SK-N-SH (cell line): ENCODE data around the gene TRPV2. TPM values are rescaled to one million over a fixed set of nuclear protein-coding genes. Genes with fewer than 3 reads are reported as not detected.

Source experiments
- CTCF ChIA-PET: fragments of 300-600, 350-600 bp; formaldehyde crosslinking; extraction: SDS; loops from one replicate; lab custom pipeline; 2021; lab: Yijun Ruan, JAX
- POLR2A ChIA-PET: fragments of 350-600 bp; sonication (Branson Sonifier 250); formaldehyde crosslinking; extraction: SDS; loops from one replicate; lab custom pipeline; 2020; ENCODE audit warnings: antibody characterized with exemption, inconsistent platforms; lab: Yijun Ruan, JAX
- DNase-seq: peaks from one replicate; pipeline ENCODE4 v3.0.0; 2012
- H2AFZ ChIP-seq: fragments of 200-600 bp; sonication (generic); 2 replicates; pipeline ENCODE4 v1.8.1; 2016; ENCODE audit warnings: antibody characterized with exemption, mild to moderate bottlenecking, low read depth
- H3F3A ChIP-seq: fragments of 200-600 bp; sonication (generic); replicated peaks from 2 replicates; pipeline ENCODE3; 2016; ENCODE audit warnings: antibody characterized with exemption, mild to moderate bottlenecking; ENCODE audit not compliant: insufficient read depth
- H3K27ac ChIP-seq, 2 experiments: fragments of 200-500 bp in 1 of 2; fragments of 200-600 bp in 1 of 2; sonication (Bioruptor generic) in 1 of 2; sonication (generic), shearing (Covaris generic) in 1 of 2; 2 replicates each; pipeline versions ENCODE4 v1.5.1 to v1.6.1; 2014 to 2016; ENCODE audit warnings: low read depth in 2 of 2, inconsistent platforms in 1 of 2, low read length in 1 of 2, mild to moderate bottlenecking in 1 of 2, mixed read lengths in 1 of 2
- H3K27me3 ChIP-seq: fragments of 200-600 bp; sonication (generic), shearing (Covaris generic); 2 replicates; pipeline ENCODE4 v1.6.1; 2016; ENCODE audit warnings: mixed run types; ENCODE audit not compliant: insufficient read depth
- H3K36me3 ChIP-seq, 2 experiments: fragments of 200-500 bp in 1 of 2; fragments of 200-600 bp in 1 of 2; sonication (Bioruptor generic) in 1 of 2; sonication (generic) in 1 of 2; replicated peaks in 1 of 2; 2 replicates each; pipeline versions ENCODE3 to v1.5.1; 2014 to 2016; ENCODE audit warnings: low read length in 1 of 2, mild to moderate bottlenecking in 1 of 2; ENCODE audit not compliant: insufficient read depth in 2 of 2, control insufficient read depth in 1 of 2
- H3K4me1 ChIP-seq, 2 experiments: fragments of 200-500 bp in 1 of 2; fragments of 200-600 bp in 1 of 2; sonication (Bioruptor generic) in 1 of 2; sonication (generic), shearing (Covaris generic) in 1 of 2; 2 replicates each; pipeline versions ENCODE4 v1.5.1 to v1.6.1; 2014 to 2016; ENCODE audit warnings: low read depth in 1 of 2, low read length in 1 of 2, mixed run types in 1 of 2; ENCODE audit not compliant: insufficient read depth in 2 of 2, control insufficient read depth in 1 of 2
- H3K4me2 ChIP-seq: fragments of 200-600 bp; sonication (generic), shearing (Covaris generic); 2 replicates; pipeline ENCODE4 v1.6.1; 2017; ENCODE audit warnings: mixed run types
- H3K4me3 ChIP-seq, 2 experiments: fragments of 200-500 bp in 1 of 2; fragments of 200-600 bp in 1 of 2; sonication (Bioruptor generic) in 1 of 2; sonication (generic), shearing (Covaris generic) in 1 of 2; 2 replicates each; pipeline versions ENCODE4 v1.5.1 to v1.8.1; 2014 to 2016; ENCODE audit warnings: low read depth in 2 of 2, inconsistent platforms in 1 of 2, low read length in 1 of 2, mild to moderate bottlenecking in 1 of 2, mixed read lengths in 1 of 2, moderate library complexity in 1 of 2
- H3K79me2 ChIP-seq: fragments of 200-600 bp; sonication (generic); 2 replicates; pipeline ENCODE4 v1.8.1; 2017; ENCODE audit warnings: mild to moderate bottlenecking; ENCODE audit not compliant: insufficient read depth
- H3K9ac ChIP-seq: fragments of 200-600 bp; sonication (generic); 2 replicates; pipeline ENCODE4 v1.6.1; 2017; ENCODE audit warnings: mixed run types
- H3K9me2 ChIP-seq: fragments of 200-600 bp; sonication (generic); 2 replicates; pipeline ENCODE4 v1.6.1; 2017; ENCODE audit warnings: mixed run types
- H3K9me3 ChIP-seq: fragments of 200-600 bp; sonication (generic); 2 replicates; pipeline ENCODE4 v1.6.1; 2017; ENCODE audit warnings: mixed run types, mild to moderate bottlenecking, moderate library complexity
- H4K20me1 ChIP-seq: fragments of 200-600 bp; sonication (generic); 2 replicates; pipeline ENCODE4 v1.6.1; 2017; ENCODE audit warnings: mild to moderate bottlenecking, mixed run types; ENCODE audit not compliant: insufficient read depth
- CTCF ChIP-seq: fragments of 200-600 bp; sonication (generic); IDR thresholded peaks from 2 replicates; pipeline ENCODE4 v1.6.1; 2017; ENCODE audit warnings: antibody characterized with exemption, mild to moderate bottlenecking, moderate library complexity
- ELF1 ChIP-seq: IDR thresholded peaks from 2 replicates; pipeline ENCODE4 v1.4.0; 2012
- EZH2phosphoT487 ChIP-seq: fragments of 200-600 bp; sonication (generic); IDR thresholded peaks from 2 replicates; pipeline ENCODE4 v1.6.1; 2017; ENCODE audit warnings: low read depth, mixed run types, mild to moderate bottlenecking, antibody characterized with exemption, moderate library complexity, borderline replicate concordance
- FOSL2 ChIP-seq: IDR thresholded peaks from 2 replicates; pipeline ENCODE4 v1.4.0; 2012; ENCODE audit warnings: low read depth, mild to moderate bottlenecking, moderate library complexity, borderline replicate concordance
- FOXJ3 ChIP-seq: sonication (generic); formaldehyde crosslinking; IDR thresholded peaks from 2 replicates; pipeline ENCODE4 v1.5.1; 2020; ENCODE audit warnings: mild to moderate bottlenecking, missing genetic modification reagents
- FOXM1 ChIP-seq: IDR thresholded peaks from 2 replicates; pipeline ENCODE4 v1.4.0; 2012; ENCODE audit warnings: low read depth, mild to moderate bottlenecking
- GATA2 ChIP-seq: sonication (generic); formaldehyde crosslinking; IDR thresholded peaks from 2 replicates; pipeline ENCODE4 v1.5.0; 2020; ENCODE audit warnings: mild to moderate bottlenecking, missing genetic modification reagents
- MEF2A ChIP-seq: IDR thresholded peaks from 2 replicates; pipeline ENCODE4 v1.4.0; 2012; ENCODE audit warnings: low read depth, borderline replicate concordance
- MXI1 ChIP-seq: IDR thresholded peaks from 2 replicates; pipeline ENCODE4 v1.6.1; 2012; ENCODE audit warnings: mild to moderate bottlenecking, low read depth, low read length, improper control_type of control experiment
- NFIC ChIP-seq: IDR thresholded peaks from 2 replicates; pipeline ENCODE4 v1.4.0; 2012; ENCODE audit warnings: borderline replicate concordance
- POLR2AphosphoS5 ChIP-seq: IDR thresholded peaks from 2 replicates; pipeline ENCODE4 v1.6.1; 2012; ENCODE audit warnings: low read depth, low read length
- REST ChIP-seq: IDR thresholded peaks from 2 replicates; pipeline ENCODE4 v1.6.1; 2012; ENCODE audit warnings: mild to moderate bottlenecking, low read depth, low read length, moderate library complexity
- RFX5 ChIP-seq: IDR thresholded peaks from 2 replicates; pipeline ENCODE4 v1.6.1; 2012; ENCODE audit warnings: mild to moderate bottlenecking, improper control_type of control experiment, low read length
- RXRA ChIP-seq: IDR thresholded peaks from 2 replicates; pipeline ENCODE4 v1.4.0; 2012; ENCODE audit warnings: low read depth, mild to moderate bottlenecking, borderline replicate concordance
- TCF12 ChIP-seq: IDR thresholded peaks from 2 replicates; pipeline ENCODE4 v1.4.0; 2012
- TEAD4 ChIP-seq: IDR thresholded peaks from 2 replicates; pipeline ENCODE4 v1.4.0; 2012; ENCODE audit warnings: mild to moderate bottlenecking, borderline replicate concordance; ENCODE audit not compliant: insufficient read depth
- USF1 ChIP-seq: IDR thresholded peaks from 2 replicates; pipeline ENCODE4 v1.4.0; 2012; ENCODE audit warnings: low read depth, borderline replicate concordance
- WGBS: methylation state at CpG from one replicate; pipeline ENCODE4 v1.1.6; 2017; ENCODE audit warnings: low lambda C conversion rate; 5-methylcytosine and 5-hydroxymethylcytosine counted together
- polyA plus RNA-seq, 3 experiments: library from polyadenylated mRNA; depleted of rRNA; stranded (reverse); fragments of >200 nt; gene quantifications; 2 replicates each; pipeline ENCODE4 v1.2.3, GENCODE V29; 2012
- TF ChIP-seq, protein P1 (sequence below): IDR thresholded peaks from 2 replicates; pipeline ENCODE4 v1.4.0; 2012; ENCODE audit warnings: low read depth
- TF ChIP-seq, protein P2 (sequence below): fragments of 150-350 bp; IDR thresholded peaks from 2 replicates; pipeline ENCODE4 v1.6.1; 2017; ENCODE audit warnings: antibody characterized with exemption, low read length, low read depth, borderline replicate concordance

TRPV2 gene
- polyA plus RNA-seq, 1 of the 3 experiments (the other 2 are of a cell fraction), result 11.0 TPM

GRCh38 chr17:16470265-16470664, 54.9 kb downstream of the TRPV2 start:
- H3K9me2 ChIP-seq, result no peaks in the 10 kb centered on the region
- TF ChIP-seq GATA2 (CRISPR knock-in tag), result no peak
- no peak for TF ChIP-seq CTCF
- no peak for TF ChIP-seq ELF1
- TF ChIP-seq TCF12, result no peak
- no peak for TF ChIP-seq RXRA
- no peak for TF ChIP-seq MXI1
- no peak for TF ChIP-seq FOXJ3 (CRISPR knock-in tag)
- TF ChIP-seq EZH2phosphoT487, result no peak
- no peak for TF ChIP-seq POLR2AphosphoS5
- TF ChIP-seq RFX5, result no peak
- TF ChIP-seq REST, result no peak
- TF ChIP-seq FOXM1, result no peak
- TF ChIP-seq, protein P1, sequence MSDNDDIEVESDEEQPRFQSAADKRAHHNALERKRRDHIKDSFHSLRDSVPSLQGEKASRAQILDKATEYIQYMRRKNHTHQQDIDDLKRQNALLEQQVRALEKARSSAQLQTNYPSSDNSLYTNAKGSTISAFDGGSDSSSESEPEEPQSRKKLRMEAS, result no peak
- TF ChIP-seq NFIC, result no peak
- no peak for TF ChIP-seq TEAD4
- TF ChIP-seq, protein P2, sequence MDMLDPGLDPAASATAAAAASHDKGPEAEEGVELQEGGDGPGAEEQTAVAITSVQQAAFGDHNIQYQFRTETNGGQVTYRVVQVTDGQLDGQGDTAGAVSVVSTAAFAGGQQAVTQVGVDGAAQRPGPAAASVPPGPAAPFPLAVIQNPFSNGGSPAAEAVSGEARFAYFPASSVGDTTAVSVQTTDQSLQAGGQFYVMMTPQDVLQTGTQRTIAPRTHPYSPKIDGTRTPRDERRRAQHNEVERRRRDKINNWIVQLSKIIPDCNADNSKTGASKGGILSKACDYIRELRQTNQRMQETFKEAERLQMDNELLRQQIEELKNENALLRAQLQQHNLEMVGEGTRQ, result no peak
- no peak for TF ChIP-seq FOSL2
- no peak for TF ChIP-seq MEF2A
- no peak for TF ChIP-seq USF1
- TF ChIP-seq, all 33 proteins: peak for 0
- Histone ChIP-seq H3K9ac (no peak overlapping the region), H2AFZ (no peak overlapping the region), H3K36me3 (no peaks in the 10 kb centered on the region), H3K9me3 (no peaks in the 10 kb centered on the region), H3K4me2 (no peak overlapping the region), H3K4me3 (no peak overlapping the region), H3F3A (no peaks in the 10 kb centered on the region), H3K27ac (peak overlapping the region in 1 of 2 experiments; percentile 18; a peak in 1 of 4 replicates), H3K4me1 (peaks cover 0 to 44% of the 10 kb centered on the region in 2 experiments; a peak in 3 of 4 replicates), H4K20me1 (no peaks in the 10 kb centered on the region), H3K79me2 (no peaks in the 10 kb centered on the region), H3K27me3 (no peaks in the 10 kb centered on the region)
- WGBS, result 61% methylated on average over 11 of the region's 11 CpGs
- ChIA-PET POLR2A (no interaction called here), CTCF (interaction anchor here (1.0 to 33.7 kb wide), 5 partner anchors 9 to 51 kb away, joined by 3 to 746 read pairs (median 5); no protein-coding TSS in a partner anchor)
- DNase-seq, result peak; percentile 62
